ENCODE measurements around the gene ATXN3L. TPM values are rescaled to one million over a fixed set of nuclear protein-coding genes. Genes with fewer than 3 reads are reported as not detected.

The ATXN3L gene
- polyA plus RNA-seq, 2 donors, result not detected

GRCh38 chrX:13276991-13277390 lies 42.9 kb downstream of the ATXN3L start:
- 59 to 71% methylated on average over 1 of the region's 1 CpG for WGBS, 2 donors
- H3K36me3 ChIP-seq (ENCODE audit: control insufficient read depth in 2 of 2, insufficient read depth in 2 of 2, low read length in 1 of 2), result no peaks in the 10 kb centered on the region
- no peaks in the 10 kb centered on the region for H3K4me1 ChIP-seq (ENCODE audit: control insufficient read depth in 2 of 2, insufficient read depth in 2 of 2, low read length in 1 of 2)
- no peak overlapping the region for H3K27ac ChIP-seq (ENCODE audit: low read depth in 2 of 2, low read length in 1 of 2)
- H3K27me3 ChIP-seq (ENCODE audit: control insufficient read depth in 1 of 2, insufficient read depth in 2 of 2, low read length in 2 of 2), result no peaks in the 10 kb centered on the region
- H3K4me3 ChIP-seq (ENCODE audit: low read depth in 1 of 2, low read length in 2 of 2), result no peak overlapping the region
- no peaks in the 10 kb centered on the region for H3K9me3 ChIP-seq (ENCODE audit: control insufficient read depth in 2 of 2, insufficient read depth in 1 of 2, low read depth in 1 of 2, low read length in 1 of 2)

DNA sequence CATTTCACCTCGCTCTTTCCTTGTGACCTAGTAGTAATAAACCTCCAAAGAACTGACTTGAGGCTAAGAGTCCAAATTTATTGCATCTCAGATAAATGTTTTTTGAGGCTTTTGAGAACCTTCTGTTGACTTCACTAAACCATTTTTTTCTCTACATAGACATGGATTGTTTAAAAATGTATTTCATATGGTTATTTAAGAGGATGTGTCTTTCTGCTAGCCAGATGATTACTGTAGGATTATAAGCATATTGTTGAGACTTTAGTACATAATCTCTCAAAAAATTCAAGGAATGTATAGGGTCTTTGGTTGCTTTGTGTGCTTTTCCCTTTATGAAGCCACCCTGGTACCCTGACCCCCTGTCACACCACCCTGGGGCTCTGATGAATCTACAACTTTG lies 44.8 kb downstream of the ATXN3L start:
- Histone ChIP-seq H3K27me3 (ENCODE audit: control insufficient read depth in 1 of 2, insufficient read depth in 2 of 2, low read length in 2 of 2) (no peaks in the 10 kb centered on the region), H3K9me3 (ENCODE audit: control insufficient read depth in 2 of 2, insufficient read depth in 1 of 2, low read depth in 1 of 2, low read length in 1 of 2) (no peaks in the 10 kb centered on the region), H3K27ac (ENCODE audit: low read depth in 2 of 2, low read length in 1 of 2) (no peak overlapping the region), H3K4me1 (ENCODE audit: control insufficient read depth in 2 of 2, insufficient read depth in 2 of 2, low read length in 1 of 2) (no peaks in the 10 kb centered on the region), H3K36me3 (ENCODE audit: control insufficient read depth in 2 of 2, insufficient read depth in 2 of 2, low read length in 1 of 2) (no peaks in the 10 kb centered on the region), H3K4me3 (ENCODE audit: low read depth in 1 of 2, low read length in 2 of 2) (no peak overlapping the region)
- WGBS, 2 donors, result 94 to 96% methylated on average over 1 of the region's 1 CpG

DNA sequence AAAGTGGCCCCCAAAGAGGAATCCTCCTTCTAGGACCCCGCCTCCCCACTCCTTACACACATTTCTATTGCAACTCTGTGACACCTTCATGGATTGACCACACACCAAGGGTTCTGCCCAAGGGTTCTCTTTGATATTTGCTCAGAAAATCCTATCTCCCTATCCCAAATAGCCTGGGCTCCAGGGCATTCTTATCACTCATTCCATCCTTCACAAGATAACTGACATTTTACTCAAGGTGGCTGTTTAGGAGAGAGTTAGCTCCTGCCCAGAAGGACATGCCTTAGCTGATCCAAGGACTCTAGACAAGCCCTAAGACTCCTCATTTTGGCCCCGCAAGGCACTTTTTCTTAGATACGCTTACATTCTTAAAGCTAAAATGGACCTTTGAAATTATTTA lies 47.4 kb downstream of the ATXN3L start:
- H3K4me1 ChIP-seq (ENCODE audit: control insufficient read depth in 2 of 2, insufficient read depth in 2 of 2, low read length in 1 of 2), result no peaks in the 10 kb centered on the region
- no peaks in the 10 kb centered on the region for H3K27me3 ChIP-seq (ENCODE audit: control insufficient read depth in 1 of 2, insufficient read depth in 2 of 2, low read length in 2 of 2)
- H3K27ac ChIP-seq (ENCODE audit: low read depth in 2 of 2, low read length in 1 of 2), result no peak overlapping the region
- no peaks in the 10 kb centered on the region for H3K9me3 ChIP-seq (ENCODE audit: control insufficient read depth in 2 of 2, insufficient read depth in 1 of 2, low read depth in 1 of 2, low read length in 1 of 2)
- 93 to 100% methylated on average over 3 of the region's 3 CpGs for WGBS, 2 donors
- H3K36me3 ChIP-seq (ENCODE audit: control insufficient read depth in 2 of 2, insufficient read depth in 2 of 2, low read length in 1 of 2), result no peaks in the 10 kb centered on the region
- H3K4me3 ChIP-seq (ENCODE audit: low read depth in 1 of 2, low read length in 2 of 2), result no peak overlapping the region

- Histone ChIP-seq H3K9me3 (ENCODE audit: control insufficient read depth in 2 of 2, insufficient read depth in 1 of 2, low read depth in 1 of 2, low read length in 1 of 2) (no peaks in the 10 kb centered on the region), H3K27ac (ENCODE audit: low read depth in 2 of 2, low read length in 1 of 2) (no peak overlapping the region), H3K4me3 (ENCODE audit: low read depth in 1 of 2, low read length in 2 of 2) (no peak overlapping the region), H3K36me3 (ENCODE audit: control insufficient read depth in 2 of 2, insufficient read depth in 2 of 2, low read length in 1 of 2) (no peaks in the 10 kb centered on the region), H3K4me1 (ENCODE audit: control insufficient read depth in 2 of 2, insufficient read depth in 2 of 2, low read length in 1 of 2) (no peaks in the 10 kb centered on the region), H3K27me3 (ENCODE audit: control insufficient read depth in 1 of 2, insufficient read depth in 2 of 2, low read length in 2 of 2) (no peaks in the 10 kb centered on the region)
- WGBS, 2 donors, result 75 to 91% methylated on average over 3 of the region's 3 CpGs
Observed at GRCh38 chrX:13271511-13271910, 48.3 kb downstream of the ATXN3L start.

DNA sequence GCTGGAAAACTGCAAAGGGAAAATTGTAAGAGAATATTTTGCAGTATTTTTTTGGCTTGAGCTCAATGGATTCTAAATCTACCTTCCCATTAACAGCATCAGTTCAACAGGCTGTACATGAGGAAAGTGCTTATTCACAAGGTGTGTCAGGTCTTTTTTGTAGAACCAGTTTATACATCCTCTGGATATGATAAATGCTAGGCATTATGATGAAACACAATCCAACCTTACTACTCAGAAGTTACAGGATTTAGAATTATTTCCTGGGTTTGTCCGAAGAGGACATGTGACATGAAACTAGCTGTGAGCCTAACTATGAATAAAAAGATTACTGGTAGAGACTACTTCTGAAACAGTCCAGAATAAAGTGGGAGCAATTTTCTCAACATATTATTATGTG lies 49.5 kb downstream of the ATXN3L start:
- Histone ChIP-seq H3K4me1 (ENCODE audit: control insufficient read depth in 2 of 2, insufficient read depth in 2 of 2, low read length in 1 of 2) (no peaks in the 10 kb centered on the region), H3K36me3 (ENCODE audit: control insufficient read depth in 2 of 2, insufficient read depth in 2 of 2, low read length in 1 of 2) (no peaks in the 10 kb centered on the region), H3K27ac (ENCODE audit: low read depth in 2 of 2, low read length in 1 of 2) (no peak overlapping the region), H3K27me3 (ENCODE audit: control insufficient read depth in 1 of 2, insufficient read depth in 2 of 2, low read length in 2 of 2) (no peaks in the 10 kb centered on the region), H3K9me3 (ENCODE audit: control insufficient read depth in 2 of 2, insufficient read depth in 1 of 2, low read depth in 1 of 2, low read length in 1 of 2) (no peaks in the 10 kb centered on the region), H3K4me3 (ENCODE audit: low read depth in 1 of 2, low read length in 2 of 2) (no peak overlapping the region)
- 61 to 75% methylated on average over 1 of the region's 1 CpG for WGBS, 2 donors

GRCh38 chrX:13268874-13269273 lies 51.0 kb downstream of the ATXN3L start:
- no peaks in the 10 kb centered on the region for H3K9me3 ChIP-seq (ENCODE audit: control insufficient read depth in 2 of 2, insufficient read depth in 1 of 2, low read depth in 1 of 2, low read length in 1 of 2)
- WGBS, 2 donors, result 72 to 97% methylated on average over 1 of the region's 1 CpG

More at GRCh38 chrX:13268874-13269273, 51.0 kb downstream of the ATXN3L start:
- Histone ChIP-seq H3K4me3 (ENCODE audit: low read depth in 1 of 2, low read length in 2 of 2) (no peak overlapping the region), H3K27me3 (ENCODE audit: control insufficient read depth in 1 of 2, insufficient read depth in 2 of 2, low read length in 2 of 2) (no peaks in the 10 kb centered on the region), H3K4me1 (ENCODE audit: control insufficient read depth in 2 of 2, insufficient read depth in 2 of 2, low read length in 1 of 2) (no peaks in the 10 kb centered on the region), H3K36me3 (ENCODE audit: control insufficient read depth in 2 of 2, insufficient read depth in 2 of 2, low read length in 1 of 2) (no peaks in the 10 kb centered on the region), H3K27ac (ENCODE audit: low read depth in 2 of 2, low read length in 1 of 2) (no peak overlapping the region)

Other genes starting within 250 kb of the ATXN3L start
- gene EGFL6, start 249.5 kb upstream of the ATXN3L start, polyA plus RNA-seq, result 1 to 10 TPM; 3.0 to 3.1 TPM